ENCODE data around the gene TTC28. TPM values are rescaled to one million over a fixed set of nuclear protein-coding genes. Genes with fewer than 3 reads are reported as not detected.

Gene TTC28
- total and polyA plus RNA-seq, 12 donors = 2.1 to 27.7 (median 20.4) TPM

DNA sequence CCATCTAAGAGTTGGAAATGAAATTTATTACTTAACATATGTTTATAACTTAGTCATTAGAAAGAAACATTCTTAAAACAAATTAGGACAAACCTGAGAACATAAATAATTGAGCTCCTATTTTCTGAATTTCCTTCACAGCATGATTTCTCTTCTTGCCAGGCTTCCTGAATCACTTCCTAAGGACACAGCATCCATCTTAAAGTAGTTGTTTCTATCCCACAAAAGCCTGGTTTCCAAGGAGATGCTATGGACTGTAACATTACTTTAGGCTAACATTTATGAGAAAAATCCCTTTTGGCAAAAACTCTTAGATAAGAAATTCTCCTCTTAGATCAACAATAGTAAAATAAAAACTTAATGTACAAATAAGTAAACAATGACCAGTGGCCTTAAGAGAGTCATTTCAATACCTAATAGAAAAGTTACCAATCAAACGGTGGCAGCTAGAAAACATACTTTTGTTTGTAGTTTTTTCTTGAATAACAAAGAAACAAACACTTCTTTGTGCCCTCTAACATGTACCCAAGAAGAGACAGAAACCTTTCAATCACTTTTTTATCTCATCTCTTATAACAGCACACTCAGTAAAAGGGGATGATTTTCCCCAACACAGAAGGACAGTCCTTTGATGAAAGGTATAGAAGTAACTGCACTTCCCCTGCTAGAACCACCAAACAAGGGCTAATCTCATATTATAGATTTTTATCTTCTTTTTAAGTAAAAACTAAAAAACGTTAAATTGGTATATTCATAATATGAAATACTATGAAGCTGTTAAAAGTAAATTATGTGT lies 74.5 kb downstream of the TTC28 start:
- Histone ChIP-seq H3K36me3 (no peaks in the 10 kb centered on the region), H3K27ac (no peak overlapping the region), H3K27me3 (no peaks in the 10 kb centered on the region), H3K9me3 (no peaks in the 10 kb centered on the region), H3K4me3 (no peak overlapping the region), H3K4me1 (peaks cover 0 to 21% (median 2%) of the 10 kb centered on the region in 9 donors)
- ATAC-seq = no peak
- intact Hi-C loops (cut with DNase I) = loop anchor here in 9 of 10 donors (5.0 to 10.0 kb wide), 6 partner anchors 140 to 640 kb away; partner anchors contain the start of genes CHEK2 (in 1 of the 9) and HSCB (in 1 of the 9)
- WGBS, 2 donors = 68 to 81% methylated on average over 2 of the region's 2 CpGs
- DNase-seq = no peak
- TF ChIP-seq, protein P1, sequence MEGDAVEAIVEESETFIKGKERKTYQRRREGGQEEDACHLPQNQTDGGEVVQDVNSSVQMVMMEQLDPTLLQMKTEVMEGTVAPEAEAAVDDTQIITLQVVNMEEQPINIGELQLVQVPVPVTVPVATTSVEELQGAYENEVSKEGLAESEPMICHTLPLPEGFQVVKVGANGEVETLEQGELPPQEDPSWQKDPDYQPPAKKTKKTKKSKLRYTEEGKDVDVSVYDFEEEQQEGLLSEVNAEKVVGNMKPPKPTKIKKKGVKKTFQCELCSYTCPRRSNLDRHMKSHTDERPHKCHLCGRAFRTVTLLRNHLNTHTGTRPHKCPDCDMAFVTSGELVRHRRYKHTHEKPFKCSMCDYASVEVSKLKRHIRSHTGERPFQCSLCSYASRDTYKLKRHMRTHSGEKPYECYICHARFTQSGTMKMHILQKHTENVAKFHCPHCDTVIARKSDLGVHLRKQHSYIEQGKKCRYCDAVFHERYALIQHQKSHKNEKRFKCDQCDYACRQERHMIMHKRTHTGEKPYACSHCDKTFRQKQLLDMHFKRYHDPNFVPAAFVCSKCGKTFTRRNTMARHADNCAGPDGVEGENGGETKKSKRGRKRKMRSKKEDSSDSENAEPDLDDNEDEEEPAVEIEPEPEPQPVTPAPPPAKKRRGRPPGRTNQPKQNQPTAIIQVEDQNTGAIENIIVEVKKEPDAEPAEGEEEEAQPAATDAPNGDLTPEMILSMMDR (IDR thresholded peaks at IDR 0.05) = no peak

DNA sequence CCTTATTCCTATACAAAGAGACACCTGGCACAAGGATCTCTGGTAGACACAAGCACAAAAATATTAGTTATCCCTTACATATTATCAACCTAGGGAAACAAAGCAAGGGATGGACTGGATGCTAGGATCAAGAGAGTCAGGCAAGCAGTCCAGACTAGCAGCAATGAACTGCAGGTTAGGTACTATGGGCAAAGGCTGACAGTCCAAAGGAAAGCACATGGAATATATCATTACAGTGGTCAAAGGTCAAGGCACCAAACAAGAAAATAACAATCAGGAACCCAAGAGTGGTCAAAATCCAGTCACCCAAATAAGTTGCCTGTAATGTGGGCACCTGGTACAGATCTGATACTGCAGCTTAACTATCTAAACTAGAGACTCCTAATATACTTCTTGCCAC lies 77.7 kb downstream of the TTC28 start:
- no peaks in the 10 kb centered on the region for H3K9me3 ChIP-seq
- no peaks in the 10 kb centered on the region for H3K27me3 ChIP-seq
- no peak overlapping the region for H3K27ac ChIP-seq
- no peaks in the 10 kb centered on the region for H3K36me3 ChIP-seq
- DNase-seq = no peak
- TF ChIP-seq, protein P1 (IDR thresholded peaks at IDR 0.05) = no peak
- ATAC-seq = no peak
- H3K4me3 ChIP-seq = no peak overlapping the region
- intact Hi-C loops (cut with DNase I) = loop anchor here in 8 of 10 donors (1.0 to 10.0 kb wide), 9 partner anchors 143 to 643 kb away; partner anchors contain the start of genes CHEK2 (in 1 of the 8) and HSCB (in 1 of the 8)
- H3K4me1 ChIP-seq = no peaks in the 10 kb centered on the region

DNA sequence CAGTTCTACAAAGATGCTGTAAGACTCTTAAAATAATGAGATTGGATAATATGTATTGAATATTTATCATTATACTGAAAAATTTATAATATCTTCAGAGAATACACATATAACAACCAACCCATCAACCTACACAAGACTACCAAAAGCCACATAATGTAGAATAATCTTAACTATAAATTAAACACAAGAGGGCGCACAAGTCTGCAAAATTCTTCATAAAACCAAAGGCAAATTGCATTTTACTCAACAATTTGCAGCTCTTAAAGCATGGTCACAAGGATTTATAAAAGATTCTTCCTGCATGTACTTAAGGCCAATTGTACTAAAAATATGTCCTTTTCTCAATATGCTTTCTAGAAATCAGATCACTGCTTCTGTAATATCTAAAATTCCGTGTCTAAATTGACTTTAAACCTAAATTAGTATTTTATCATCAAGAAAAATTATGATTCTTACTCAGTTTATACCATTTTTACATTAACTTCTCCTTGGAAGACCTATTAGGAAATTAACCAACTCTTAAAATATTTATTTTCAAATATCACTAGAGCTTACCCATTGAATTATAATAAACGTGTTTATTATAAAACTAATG lies 79.0 kb downstream of the TTC28 start:
- H3K36me3 ChIP-seq = no peaks in the 10 kb centered on the region
- TF ChIP-seq, protein P1 (IDR thresholded peaks at IDR 0.05) = peak in 8 of 9 donors; percentile 36 to 78 (median 62)
- H3K27me3 ChIP-seq = no peaks in the 10 kb centered on the region
- peak in 1 of 2 donors; percentile 17 for DNase-seq
- no peak overlapping the region for H3K4me3 ChIP-seq
- no peaks in the 10 kb centered on the region for H3K9me3 ChIP-seq
- no peak overlapping the region for H3K27ac ChIP-seq
- peak in 4 of 8 donors; percentile 28 to 39 (median 34) for ATAC-seq
- intact Hi-C loops (cut with DNase I) = loop anchor here in 9 of 10 donors (1.0 to 10.0 kb wide), 9 partner anchors 144 to 644 kb away; partner anchors contain the start of genes CHEK2 (in 1 of the 9) and HSCB (in 1 of the 9)
- WGBS, 2 donors = 60 to 63% methylated on average over 3 of the region's 3 CpGs
- no peaks in the 10 kb centered on the region for H3K4me1 ChIP-seq

DNA sequence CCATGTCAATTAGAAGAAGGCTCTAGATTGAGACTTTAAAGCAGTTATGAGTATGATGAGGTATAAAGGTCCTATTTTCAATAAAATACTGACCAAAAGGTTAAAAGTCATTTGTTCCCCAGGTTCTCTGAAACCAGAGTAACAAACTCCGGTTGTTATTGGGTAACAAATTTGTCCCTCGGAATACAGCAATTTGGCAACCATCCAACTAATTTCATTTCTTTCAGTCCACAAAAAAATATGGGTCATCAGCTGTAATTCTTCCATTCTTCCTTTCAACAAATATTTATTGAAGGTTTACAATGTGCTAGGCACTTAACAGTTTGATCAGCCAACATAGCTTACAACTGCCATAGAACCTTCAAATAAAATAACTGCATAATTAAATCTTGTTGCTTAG lies 79.9 kb downstream of the TTC28 start:
- 64 to 73% methylated on average over 2 of the region's 2 CpGs for whole genome bisulfite sequencing, 2 donors
- DNase-seq = no peak
- intact Hi-C loops (cut with DNase I) = loop anchor here (1.0 to 10.0 kb wide), 17 partner anchors 145 to 715 kb away; partner anchors contain the start of genes CHEK2 (in 1 of the 10) and HSCB (in 1 of the 10)
- Histone ChIP-seq H3K4me3 (no peak overlapping the region), H3K9me3 (no peaks in the 10 kb centered on the region), H3K27ac (no peak overlapping the region), H3K27me3 (no peaks in the 10 kb centered on the region), H3K36me3 (no peaks in the 10 kb centered on the region), H3K4me1 (peaks cover 0 to 3% (median 0%) of the 10 kb centered on the region in 9 donors)
- ATAC-seq = no peak
- TF ChIP-seq, protein P1 (IDR thresholded peaks at IDR 0.05) = no peak
